Occipital lobe (tissue), 2 donors: ENCODE results near the gene RNF121. TPM values are rescaled to one million over a fixed set of nuclear protein-coding genes. Genes with fewer than 3 reads are reported as not detected.

Source experiments
- DNase-seq: peaks from one replicate; lab custom pipeline; 2025; lab: John Stamatoyannopoulos, UW
- total RNA-seq: library from RNA; depleted of rRNA; stranded (reverse); fragments of >200 nt; gene quantifications from one replicate; pipeline ENCODE4 v1.2.3, GENCODE V29; 2014

RNF121 gene
- total RNA-seq, 1 donor from 2014 or later, result 16.4 TPM

DNA sequence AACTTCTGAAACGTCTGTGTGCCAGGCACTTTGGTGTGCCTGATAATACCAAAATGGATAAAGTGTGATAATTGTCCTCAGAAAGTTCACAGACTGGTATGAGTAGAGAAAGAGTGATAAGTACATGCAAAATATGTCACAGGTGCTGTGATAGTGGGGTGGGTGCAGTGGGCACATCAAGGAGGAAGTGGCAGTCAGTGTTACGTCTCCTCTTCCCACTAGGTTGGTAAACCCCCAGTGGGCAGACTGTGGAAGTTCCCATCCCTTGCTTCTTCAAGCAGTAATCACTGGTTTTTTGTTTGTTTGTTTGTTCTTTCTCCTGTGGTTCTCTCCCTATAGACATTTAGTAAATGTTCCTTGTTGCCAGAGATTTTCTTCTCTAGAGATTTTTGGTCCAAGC, 5.4 kb downstream of the RNF121 start:
- DNase-seq, result no peak

DNA sequence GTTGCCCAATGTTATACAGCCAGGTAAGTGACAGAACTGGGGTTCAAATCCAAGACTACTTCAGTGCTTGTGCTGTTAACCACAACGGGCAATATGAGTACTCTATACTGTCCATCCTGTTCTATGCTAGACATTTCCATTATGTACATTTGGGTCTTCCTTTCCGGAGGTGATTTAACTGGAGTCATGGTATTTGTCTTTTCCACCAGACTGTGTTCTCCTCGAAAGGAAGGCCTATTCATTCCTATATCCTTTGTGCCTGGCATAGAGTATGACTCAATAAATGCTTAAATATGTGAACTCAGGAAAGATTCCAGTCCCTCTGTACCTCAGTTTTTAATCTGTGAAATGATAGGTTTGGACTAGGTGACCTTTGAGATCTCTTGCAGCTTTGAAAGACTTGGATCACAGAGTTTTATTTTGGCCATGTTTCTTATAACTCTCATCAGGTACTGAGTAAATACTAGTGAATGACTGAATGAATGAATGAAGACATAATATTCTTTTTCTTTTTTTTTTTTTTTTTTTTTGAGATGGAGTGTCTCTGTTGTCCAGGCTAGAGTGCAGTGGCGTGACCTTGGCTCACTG, 6.6 kb downstream of the RNF121 start:
- no peak for DNase-seq

DNA sequence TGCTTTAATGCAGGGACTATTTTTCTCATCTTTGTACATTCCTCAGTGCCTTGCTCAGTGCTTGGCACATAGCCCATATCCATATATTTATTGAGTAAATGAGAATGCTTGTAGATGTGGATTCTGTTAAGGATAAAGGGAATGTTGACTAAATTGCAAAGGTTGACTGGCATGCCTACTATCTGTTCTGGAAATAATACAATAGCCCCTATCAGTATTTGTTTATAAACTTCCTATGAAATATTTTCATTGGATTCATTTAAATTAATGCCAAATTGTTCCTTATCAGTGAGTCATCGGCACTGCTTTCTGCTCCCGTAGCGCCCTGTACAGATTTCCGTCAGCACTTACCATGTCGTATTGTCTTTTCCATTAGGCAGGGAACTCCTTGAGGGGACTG, 8.0 kb downstream of the RNF121 start:
- DNase-seq, result no peak

DNA sequence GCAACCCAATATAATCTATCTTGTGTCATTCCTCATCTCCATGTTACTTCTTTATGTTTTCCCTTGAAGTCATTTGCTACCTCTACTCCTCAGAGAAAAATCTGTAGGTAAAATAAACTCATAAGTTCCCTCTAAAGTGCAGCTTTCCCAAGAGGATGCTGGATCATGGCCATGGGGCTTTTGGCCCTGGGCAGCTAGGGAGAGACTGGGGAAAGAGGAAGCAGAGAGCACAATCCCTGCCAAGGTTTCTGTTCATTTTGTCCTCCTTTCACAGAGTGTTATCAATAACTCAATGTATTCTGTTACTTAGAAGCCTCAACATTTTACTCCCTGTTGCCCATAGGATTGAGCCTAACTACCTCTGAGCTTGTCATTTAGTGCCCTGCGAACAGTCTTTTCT, 9.0 kb downstream of the RNF121 start:
- no peak for DNase-seq

DNA sequence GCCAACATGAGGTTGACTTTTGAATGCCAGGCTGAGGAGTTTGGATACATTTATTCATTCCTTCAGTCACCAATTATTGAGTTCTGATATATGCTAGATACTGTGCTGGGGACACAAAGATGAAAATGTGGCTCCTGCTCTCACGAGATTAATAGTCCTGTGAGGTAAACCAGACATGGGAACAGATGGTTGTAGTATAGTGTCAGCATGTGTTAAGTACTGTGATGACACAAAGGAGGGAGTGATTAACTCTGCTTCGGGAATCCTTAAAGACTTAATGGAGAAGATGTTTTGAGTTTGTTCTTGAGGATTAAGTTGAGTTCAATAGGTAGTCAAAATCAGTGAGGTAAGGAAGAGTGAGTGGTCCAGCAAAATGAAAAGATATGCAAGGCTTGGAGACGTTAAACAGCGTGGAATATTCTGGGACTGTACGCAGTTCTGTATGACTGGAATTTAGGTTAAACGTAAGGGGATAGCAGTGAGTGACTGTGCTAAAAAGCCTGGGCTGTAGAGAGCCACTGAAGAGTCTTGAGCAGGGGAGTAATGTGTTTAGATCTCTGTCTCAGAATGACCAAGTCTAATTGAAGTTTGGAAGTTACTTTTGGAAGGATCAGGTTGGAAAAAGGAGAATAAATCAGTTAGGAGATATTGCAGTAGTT, 11.8 kb downstream of the RNF121 start:
- DNase-seq, result no peak

DNA sequence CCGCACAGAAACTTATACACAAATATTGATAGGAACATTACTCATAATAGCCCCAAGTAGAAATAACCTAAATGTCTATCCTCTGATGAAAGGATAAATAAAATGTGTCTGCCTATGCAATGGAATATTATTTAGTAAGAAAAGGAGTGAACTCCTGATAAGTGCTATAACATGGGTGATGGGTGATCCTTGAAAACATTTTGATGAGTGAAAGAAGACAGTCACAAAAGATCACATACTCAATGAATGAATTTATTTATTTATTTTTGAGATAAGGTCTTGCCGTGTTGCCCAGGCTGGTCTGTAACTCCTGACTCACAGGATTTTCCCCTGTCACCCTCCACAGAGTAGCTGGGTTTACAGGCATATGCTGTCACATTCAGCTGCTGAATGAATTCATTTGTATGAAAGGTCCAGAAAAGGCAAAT, 17.3 kb downstream of the RNF121 start:
- DNase-seq, result no peak

DNA sequence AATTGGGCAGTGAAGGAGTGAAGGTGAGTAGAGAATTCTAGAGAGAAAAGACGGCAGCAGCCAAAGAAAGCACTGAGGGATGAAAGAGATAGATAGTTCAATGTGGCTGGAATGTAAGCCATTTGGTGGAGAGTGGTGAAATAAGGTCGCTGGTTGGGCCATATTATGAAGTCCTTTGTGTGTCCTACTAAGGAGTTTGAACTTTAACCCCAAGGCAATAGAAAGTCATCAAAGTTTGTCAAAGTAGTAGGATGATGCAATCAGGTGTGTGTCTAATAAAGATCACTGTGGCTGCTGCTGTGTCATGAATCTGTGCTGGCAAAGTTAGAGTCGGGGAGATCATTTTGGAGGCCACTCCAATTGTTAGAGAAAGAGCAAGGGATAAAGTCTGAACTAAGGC, 18.7 kb downstream of the RNF121 start:
- no peak for DNase-seq

DNA sequence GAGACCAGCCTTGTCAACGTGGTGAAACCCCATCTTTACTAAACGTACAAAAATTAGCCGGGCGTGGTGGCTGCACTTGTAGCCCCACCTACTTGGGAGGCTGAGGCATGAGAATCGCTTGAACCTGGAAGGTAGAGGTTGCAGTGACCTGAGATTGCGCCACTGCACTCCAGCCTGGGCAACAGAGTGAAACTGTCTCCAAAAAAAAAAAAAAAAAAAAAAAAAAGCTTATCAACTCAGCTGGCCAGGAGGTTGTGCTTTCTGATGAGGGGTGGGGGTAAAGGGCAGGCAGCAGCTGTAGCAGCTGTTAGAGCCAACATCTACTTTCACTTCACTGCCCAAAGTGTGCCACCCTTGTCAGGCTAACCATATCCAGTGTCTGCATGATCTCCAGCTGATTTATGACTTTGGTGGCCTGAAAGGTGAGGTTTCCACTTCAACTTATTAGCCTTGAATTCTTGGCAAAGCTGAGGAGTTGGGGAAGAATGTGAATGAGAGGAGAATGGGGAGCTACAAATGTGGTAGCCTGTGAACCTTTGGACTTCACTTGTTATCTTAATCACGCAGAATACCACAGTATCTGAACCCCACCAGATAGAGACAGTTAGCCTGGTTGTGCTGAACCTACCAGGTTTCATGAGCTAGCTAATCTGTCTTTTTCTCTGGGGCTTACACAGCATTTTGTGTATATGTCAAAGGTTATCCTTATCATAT, 19.6 kb downstream of the RNF121 start:
- no peak for DNase-seq

DNA sequence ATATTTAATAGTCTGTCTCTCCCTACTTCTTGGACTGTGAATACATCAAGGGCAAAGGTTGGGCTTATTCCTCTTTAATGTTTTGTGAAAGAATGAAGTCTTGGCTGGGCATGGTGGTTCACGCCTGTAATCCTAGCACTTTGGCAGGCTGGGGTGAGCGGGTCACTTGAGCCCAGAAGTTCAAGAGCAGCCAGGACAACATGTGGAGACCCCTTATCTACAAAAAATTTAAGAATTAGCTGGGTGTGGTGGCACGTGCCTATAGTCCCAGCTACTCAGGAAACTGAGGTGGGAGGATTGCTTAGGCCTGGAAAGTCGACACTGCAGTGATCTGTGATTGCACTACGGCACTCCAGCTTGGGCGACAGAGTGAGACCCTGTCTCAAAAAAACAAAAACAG, 20.2 kb downstream of the RNF121 start:
- no peak for DNase-seq

DNA sequence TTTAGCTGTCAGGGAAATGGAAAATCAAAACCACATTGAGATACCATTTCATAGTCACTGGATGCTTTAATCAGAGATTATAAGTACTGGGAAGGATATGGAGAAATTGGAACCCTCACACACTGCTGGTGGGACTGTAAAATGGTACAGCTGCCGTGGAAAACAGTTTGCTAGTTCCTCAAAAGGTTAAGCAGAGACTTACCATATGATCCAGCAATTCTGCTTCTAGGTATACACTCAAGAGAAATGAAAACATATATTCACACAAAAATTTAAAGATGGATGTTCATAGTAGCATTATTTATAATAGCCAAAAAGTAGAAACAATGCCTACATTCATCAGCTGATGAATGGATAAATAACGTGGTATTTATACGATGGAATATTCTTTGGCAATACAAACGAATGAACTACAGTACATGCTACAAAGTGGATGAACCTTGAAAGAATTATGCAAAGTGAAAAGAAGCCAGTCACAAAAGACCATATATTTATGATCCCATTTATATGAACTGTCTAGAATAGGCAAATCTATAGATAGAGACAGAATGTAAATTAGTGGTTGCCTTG, 23.0 kb downstream of the RNF121 start:
- no peak for DNase-seq

DNA sequence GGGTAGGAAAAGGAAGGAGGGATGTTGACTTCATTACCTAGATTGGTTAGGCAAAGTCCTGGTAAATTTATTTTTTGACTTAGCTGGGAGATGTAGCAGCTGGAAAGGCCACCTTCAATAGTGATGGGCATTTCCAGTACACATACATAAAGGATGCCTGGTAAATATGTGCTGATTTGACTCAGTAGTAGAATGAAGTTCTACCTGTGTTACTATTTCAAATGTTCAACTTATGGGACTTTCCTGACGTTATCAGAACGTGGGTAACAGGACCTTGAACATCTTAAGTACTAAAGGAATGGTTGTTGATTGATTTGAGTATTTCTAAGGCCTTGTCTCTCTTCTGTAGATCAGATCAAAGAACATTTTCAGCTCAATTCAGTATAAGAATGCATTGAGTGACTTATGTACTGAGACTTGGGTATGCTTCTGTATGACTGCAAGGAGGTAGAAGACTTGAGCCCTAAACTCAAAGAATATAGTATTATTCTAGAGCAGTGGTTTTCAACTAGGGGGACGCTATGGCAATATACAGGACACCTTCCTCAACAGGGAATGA, 27.1 kb downstream of the RNF121 start:
- DNase-seq, result no peak

DNA sequence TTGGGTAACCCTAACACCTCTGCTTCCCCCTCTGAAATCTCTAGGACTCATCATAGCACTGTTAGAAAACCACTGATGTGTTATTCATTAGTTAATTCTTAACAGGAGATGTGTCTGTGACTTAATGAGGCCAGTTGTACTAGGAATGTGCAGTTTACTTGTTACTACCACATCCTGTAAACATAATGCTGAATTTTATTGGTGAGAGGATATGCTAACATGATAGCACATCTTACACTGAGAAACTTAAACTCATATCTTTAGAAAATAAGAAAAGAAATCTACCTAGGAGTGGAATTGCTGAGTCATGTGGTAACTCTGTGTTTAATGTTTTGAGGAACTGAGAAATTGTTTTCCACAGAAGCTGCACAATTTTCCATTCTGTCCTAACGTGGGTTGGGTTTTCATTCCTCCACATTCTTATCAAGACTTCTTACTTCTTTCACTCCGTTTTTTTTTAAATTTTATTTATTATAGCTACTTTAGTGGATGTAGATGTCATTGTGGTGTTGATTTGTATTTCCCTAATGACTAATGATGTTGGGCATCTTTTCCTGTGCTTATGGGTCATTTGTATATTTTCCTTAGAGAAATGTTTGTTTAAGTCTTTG, 33.7 kb downstream of the RNF121 start:
- DNase-seq, result no peak

DNA sequence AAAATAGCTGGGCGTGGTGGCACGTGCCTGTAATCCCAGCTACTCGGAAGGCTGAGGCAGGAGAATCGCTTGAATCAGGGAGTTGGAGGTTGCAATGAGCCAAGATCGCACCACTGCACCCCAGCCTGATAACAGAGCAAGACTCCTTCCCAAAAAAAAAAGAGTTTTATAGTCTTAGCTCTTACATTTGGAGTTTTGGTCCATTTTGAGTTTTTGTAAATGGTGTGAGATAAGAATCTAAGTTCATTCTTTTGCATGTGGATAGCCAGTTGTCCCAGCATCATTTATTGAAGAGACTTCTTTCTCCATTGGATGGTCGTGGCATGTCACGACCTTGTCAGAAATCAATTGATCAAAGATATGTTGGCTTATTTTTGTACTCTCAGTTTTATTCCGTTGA, 34.6 kb downstream of the RNF121 start:
- no peak for DNase-seq

DNA sequence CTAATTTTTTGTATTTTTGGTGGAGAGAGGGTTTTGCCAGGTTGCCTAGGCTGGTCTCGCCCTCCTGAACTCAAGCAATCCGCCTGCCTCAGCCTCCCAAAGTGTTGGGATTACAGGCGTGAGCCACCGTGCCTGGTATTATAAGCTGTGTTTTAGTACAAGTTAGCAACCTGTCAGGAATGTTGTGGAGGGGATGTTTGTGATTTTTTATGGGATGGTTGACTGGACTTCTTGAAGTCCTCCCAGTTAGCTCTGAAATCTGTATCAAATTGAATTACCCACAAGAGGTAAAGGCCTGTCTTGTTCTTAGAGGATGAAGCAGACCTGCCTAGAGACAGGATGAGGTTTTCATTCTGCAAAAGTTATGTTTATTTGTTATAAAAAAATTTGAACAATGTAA, 35.8 kb downstream of the RNF121 start:
- no peak for DNase-seq

DNA sequence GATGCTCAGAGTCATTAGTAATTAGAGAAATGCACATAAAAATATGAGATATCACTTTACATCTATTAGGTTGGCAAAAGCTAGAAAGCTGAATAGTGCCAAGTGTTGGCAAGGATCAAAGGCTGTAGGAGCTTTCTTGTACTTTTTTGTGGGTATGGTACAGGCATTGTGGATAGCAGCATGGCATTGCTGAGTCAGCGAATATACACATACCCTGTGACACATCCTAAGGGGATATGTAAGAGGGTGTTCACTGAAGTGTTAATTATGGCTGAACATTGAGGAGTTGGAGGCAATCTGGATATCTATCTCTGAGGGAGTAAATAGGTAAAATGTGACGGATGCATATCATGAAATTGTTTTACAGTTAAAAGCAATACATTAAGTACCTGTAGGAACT, 42.8 kb downstream of the RNF121 start:
- DNase-seq, result no peak

DNA sequence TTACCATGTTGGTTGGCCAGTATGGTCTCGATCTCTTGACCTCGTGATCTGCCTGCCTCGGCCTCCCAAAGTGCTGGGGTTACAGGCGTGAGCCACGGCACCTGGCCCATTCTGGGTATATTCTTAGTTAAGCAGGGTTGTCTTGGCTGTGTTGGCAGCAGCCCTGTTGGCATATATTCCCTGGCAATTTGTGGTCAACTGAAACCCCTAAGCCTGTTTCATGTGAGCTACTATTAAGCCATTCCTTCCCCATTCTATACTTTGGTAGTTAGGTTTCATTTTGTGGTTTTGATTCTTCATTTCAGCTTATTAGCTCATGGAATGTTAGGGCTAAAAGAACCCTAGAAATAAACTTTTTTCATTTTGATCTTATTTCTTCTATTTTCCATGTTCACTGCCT, 47.7 kb downstream of the RNF121 start:
- DNase-seq, result no peak

DNA sequence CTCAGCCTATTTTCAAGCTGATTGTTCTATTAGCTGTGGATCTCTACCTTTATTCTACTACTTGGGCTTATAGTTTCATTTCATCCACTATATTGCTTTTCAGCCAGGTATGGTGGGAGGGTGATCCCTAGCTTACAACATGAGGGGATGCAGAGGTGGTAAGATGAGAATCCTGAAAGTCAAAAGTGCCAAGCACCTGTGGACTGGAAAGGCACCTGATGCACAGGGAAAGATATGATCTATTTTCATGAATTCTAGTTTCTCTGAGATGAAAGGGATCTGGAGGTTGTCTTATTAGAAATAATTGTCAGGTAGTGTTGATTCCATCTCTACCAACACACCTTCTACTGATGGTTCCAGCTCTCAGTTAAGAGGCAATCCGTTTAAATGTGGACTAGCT, 48.2 kb downstream of the RNF121 start:
- no peak for DNase-seq

DNA sequence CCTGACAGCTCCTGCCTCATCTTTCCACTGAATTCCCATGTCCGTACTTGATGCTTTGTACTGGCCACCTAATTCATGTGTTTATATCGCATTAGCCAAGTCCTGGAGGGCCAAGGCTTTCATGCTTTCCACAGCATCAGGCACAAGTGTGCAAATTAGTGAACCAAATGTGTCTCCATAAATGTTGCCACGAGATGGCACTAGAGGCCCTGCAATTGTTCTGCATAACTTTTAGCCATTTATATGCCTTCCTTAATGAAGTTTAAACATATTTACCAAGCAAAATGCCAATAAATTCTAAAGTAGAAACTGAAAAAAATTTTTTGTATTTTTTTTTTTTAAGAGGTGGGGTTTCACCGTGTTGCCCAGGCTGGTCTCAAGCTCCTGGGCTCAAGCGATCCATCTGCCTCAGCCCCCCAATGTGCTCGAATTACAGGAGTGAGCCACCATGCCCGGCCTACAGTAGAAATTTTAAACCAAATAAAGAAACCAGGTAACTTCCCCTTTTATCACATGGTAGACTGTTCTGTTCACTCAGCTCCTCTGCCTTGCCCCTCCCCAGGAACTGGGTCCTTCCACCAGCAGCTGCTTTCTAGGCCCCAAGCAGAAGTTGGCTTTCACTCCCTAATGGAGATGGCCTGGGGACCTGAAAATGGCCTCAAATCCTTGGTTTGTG, 49.0 kb downstream of the RNF121 start:
- DNase-seq, result peak; percentile 45

DNA sequence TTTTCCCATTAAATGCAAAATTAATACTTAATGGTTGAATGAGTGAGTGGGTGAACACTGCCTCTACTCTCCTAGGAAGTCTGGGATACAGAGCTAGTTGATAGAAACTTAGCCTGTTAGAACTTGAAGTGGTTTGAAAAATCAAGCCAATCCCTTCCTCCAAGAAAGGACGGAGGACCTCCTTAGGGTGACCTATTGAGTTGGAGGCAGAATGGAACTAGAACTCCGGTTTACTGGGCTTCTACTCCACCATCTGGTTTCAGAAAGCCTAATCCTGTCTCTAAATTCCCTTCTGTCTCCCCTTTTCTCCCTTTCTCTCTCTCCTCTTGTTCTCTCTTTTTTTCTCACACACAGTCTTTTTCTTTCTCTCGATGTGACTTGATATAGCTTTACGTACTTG, 50.2 kb downstream of the RNF121 start:
- DNase-seq, result no peak

DNA sequence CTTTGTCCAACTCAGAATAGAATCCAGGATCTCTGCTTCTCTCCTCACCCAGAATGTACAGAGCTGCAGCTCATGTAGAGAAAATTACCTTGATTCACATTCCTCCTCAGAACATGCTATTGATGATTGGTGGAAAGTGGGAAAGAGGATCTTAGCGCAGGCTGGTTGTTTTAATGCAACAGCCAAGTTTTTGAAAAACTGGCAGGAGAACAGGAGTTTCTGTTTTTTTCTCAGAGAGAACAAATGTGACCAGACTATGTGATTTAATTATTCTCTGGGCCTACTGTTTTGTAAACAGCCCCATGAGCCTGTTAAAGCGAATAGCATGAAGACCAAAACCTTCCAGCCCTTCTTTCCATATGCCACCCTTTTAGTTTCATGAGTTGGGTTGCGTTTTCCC, 50.8 kb downstream of the RNF121 start:
- DNase-seq, result no peak

DNA sequence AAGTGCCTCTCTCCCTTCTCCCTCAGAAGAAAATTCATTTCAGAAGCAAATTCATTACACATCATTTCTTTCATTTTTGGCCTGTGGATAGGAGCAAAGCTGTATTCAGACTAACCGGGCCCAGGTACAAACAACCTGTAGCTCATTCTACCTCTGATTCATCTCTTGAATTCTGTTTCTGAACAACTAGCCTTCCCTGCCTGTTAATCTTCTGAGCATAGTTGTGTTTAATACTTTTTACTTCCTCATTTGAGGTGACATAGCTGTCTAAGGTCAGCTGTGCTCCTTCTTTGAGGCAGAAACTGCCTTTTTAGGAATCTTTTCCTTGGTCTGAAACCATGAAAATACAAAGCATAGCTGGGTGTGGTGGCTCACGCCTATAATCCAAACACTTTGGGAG, 57.3 kb downstream of the RNF121 start:
- no peak for DNase-seq
